Hematopoietic multipotent progenitor cell treated with erythropoietin and hydrocortisone succinate and interleukin-3 and kit ligand, for 8 days (in vitro differentiated cells): Measurements from ENCODE around the gene XYLT1.
"Not testable (repeated sequence)": the region's sequence is repeated elsewhere in the genome, so short reads cannot be mapped to it uniquely, and the experiment has no call there.

Experiments
- DNase-seq: peaks from one replicate; pipeline ENCODE4 v3.0.0-alpha.2; 2015

XYLT1 gene

DNA sequence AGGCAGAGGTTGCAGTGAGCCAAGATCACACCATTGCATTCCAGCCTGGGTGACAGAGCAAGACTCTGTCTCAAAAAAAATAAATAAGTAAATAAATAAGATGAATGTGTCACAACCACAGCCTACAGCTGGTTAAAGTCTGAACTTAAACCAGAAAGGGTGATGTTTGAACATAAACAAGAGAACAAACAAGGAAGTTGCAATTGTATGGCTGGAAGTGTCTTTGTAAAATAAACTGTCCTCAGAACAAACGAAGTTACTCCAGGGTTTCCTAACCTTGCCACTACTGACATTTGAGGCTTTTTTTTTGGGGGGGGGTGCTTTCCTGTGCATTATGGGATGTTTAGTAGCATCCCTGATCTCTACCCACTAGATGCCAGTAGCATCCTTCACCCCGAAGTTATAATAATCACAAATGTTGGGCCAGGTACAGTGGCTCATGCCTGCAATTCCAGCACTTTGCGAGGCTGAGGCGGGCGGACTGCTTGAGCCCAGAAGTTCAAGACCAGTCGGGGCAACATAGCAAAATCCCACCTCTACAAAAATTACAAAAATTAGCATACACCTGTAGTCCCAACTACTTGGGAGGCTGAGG lies 119.2 kb downstream of the XYLT1 start:
- no peak for DNase-seq

DNA sequence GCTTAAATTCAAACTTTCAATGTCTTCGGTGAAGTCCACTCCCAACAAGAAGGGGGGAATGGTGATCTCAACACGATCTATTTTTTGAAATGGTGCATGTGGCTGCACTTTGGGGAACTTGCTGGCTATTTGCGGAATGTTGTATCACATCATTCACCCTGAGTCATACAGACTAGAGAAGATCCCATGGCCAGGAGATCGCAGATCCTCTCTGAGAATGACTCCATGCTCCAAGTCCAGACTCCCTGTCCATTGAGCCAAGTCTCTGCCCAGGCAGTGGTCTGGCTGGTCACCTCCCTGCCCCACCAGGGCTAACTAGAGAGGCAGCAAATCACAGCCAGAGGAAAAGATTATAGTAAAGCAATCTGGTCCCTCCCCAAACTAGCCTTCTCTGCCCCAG lies 120.6 kb downstream of the XYLT1 start:
- no peak for DNase-seq

DNA sequence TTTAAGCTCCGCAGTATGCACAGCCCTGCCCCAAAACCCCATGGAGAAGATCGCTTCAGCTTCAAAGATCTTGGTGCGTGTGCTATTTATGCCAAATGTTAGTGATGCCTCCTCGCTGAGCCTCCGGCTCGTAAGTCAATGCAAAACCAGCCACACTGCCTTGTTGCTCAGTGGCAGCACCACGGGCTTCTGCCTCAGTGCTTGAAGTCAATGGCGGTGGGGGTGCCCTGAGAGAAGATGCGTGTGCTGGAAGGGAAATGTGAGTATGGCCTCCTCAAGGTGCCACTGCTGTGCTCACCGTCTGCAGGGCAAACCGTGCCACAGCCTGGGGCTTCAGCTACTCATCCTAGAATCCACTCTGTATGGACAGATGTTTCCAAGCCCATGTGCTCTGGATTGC lies 121.9 kb downstream of the XYLT1 start:
- no peak for DNase-seq

DNA sequence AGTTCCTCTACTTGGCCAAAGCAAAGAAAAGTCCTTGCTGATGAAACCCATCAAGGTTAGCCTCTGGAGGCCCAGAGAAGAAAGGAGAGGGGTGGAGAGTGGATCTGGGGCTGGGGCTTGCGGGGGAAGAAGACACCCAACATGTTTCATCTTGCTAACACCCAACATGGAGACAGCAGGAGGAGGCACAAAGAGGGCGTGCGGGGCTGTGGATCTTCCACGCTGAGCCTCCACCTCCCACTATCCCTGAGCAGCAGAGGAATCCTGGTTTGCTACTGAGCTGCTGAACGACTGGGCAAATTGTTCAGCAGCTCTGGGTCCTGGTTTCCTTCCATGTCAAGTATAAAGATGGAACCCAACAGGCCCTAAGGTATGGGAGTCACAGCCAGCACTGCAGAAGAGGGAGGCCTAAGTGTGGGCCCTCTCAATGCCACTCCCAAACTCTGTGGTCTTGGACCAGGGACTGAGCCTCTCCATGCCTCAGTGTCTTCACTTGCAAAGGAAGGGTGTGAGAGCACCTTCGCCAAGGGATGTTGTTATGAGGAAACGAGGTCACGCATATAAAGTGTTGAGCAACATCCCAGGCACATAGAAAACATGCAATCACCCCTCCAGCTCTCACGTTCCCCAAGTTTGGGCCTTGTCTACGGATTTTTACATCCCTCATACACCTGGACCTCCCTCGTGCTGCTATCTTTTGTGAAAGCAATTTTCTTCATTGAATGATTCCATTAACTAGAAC lies 122.5 kb downstream of the XYLT1 start:
- no peak for DNase-seq

DNA sequence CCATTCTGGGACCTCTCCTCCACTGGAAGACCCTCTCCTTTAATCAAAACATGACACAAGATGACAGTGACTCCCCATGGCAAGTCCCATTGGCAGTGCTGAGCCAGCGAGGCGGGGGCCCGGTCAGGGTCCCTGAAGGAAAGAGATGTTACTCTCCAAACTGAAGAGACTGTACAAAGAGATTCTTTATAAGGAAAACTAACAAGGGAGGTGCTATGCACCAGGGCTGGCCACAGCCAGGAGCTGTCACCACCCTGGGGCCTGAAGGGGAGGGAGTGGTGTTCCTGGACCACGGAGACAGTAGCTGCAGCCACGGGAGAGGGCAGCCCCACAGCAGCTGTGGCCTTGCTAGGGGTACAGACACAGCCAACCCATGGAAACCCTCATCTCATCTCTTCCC lies 123.1 kb downstream of the XYLT1 start:
- no peak for DNase-seq

DNA sequence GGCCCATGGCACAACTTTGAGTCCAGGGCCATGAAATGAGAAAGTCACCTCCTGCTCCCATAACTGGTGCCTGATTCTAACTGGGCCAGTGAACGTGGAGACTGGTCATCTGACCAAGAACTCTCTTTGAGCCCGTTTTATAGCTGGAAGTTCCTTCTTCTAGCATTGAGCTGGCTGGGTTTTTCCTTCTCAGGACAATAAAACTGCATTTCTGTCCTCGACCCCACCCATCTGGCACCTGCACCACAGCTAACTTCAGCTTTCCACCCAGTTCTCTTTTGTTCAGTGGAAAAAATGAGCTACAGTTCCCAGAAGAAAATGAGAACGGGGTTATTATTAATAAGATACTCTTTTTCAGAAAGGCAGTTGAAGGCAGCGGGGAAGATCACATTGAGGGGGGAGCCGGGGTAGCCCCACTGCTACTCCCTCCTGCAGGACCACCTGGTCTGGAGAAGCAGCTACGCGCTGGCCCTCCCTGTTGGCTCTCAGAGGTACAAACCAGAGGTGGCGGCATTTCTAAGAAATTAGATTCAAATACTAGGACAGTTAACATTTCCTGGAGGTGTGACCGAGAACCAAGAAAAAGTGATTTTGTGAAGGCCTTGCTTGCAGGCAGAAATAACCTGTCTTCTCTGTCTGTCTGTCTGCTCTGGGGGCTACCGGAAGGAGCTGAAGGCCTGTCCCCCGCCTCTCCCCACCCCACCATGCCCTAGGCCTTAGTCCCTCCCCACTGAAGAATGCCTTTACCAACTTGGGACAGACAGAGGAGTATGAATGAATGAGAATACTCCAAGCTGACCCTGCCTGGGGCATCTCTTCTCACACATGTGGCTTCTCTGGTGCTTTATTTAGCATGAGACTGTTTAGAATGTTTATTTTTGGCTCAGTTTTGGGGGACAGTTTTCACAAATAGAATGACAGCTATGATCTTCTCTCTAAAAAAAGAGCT lies 123.9 kb downstream of the XYLT1 start:
- DNase-seq, result no peak

DNA sequence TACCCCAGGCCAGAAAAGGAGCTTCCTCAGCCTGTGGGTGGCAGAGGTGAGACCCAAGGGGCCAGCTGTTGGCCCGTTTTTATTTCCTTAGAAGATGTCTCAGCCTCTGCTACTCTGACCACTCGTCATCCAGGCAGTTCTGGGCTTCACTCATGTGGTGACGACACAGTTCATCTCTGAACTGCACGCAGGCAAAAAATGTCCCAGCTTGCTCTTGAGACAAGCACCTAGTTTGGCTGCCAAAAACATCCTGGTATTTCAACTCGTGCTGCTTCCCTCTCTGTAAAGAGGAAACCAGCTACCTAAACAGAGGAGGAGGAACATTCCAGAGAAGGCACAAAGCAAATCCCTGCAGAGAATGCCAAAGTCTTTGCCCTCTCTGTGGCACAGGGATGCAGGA lies 125.7 kb downstream of the XYLT1 start:
- no peak for DNase-seq

DNA sequence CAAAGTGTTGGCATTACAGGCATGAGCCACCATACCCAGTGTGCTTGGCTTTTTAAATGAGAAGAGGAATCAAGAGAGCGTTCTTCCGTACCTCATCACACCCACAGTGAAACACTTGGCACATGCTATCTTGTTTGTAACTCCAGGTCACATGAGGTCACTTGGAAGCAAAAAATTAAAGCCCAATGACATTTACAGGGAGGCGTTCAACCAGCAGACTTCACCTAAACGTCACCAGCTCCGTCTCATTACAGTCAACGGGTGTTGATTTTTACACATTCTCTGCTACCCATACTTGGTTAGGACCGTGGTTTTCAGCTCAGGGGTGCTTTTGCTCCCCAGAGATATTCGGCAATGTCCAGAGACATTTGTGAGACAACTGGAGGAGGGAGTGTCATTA lies 127.0 kb downstream of the XYLT1 start:
- peak; percentile 31 for DNase-seq

DNA sequence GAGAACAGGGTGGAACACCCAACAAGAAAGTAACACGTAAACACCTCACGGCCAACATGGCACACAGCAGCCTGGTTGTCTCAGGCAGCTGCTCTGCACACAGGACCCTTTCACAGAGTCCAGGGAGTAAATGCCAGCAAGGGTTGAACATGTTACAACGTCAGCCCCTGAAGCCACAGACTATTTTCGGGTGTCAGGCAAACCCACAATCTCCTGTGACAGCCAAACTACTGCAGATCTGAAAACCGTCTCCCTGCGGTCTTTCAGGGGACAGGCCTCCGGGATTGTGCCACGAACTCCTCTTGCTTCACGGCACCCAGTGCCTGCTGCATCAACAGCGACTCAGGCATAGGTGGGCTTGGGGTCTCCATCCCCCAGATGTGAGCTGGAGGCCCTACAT lies 127.7 kb downstream of the XYLT1 start:
- peak; percentile 60 for DNase-seq

DNA sequence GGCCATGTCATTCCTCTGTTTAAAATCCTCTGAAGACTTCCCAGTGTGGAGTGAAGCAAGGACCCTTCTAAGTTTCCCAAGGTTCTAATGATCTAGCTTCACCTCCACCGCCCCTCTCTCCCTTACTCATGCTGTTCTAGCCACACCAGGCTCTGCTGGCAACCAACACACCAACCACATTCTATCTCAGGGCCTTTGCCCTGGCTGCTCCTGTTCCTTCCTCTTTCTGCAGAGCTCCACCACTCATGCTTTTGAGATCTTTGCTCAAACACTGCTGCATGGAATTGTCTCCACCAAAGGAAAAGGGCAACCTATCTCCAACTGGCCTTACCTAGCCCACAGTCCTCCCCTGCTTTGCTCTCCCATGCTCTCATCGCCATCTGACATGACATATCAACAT lies 128.7 kb downstream of the XYLT1 start:
- peak; percentile 36 for DNase-seq

DNA sequence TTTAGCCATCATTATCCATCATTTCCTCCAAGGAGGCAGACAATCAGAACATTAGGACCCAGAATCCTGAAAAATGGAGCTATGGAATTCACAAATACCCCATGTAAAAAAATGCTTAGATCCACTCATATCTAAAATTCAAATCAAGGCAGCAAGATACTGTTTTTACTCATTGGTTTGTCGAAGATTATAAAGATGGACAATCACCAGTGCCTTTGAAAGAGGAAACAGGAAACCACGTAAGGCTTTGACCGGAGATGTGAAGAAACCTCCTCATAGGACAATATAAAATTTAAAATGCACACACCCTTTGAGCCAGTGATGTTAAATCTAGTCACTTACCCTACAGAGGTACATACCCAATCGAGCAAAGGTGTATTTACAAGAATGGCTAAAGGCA lies 130.0 kb downstream of the XYLT1 start:
- DNase-seq, result no peak

DNA sequence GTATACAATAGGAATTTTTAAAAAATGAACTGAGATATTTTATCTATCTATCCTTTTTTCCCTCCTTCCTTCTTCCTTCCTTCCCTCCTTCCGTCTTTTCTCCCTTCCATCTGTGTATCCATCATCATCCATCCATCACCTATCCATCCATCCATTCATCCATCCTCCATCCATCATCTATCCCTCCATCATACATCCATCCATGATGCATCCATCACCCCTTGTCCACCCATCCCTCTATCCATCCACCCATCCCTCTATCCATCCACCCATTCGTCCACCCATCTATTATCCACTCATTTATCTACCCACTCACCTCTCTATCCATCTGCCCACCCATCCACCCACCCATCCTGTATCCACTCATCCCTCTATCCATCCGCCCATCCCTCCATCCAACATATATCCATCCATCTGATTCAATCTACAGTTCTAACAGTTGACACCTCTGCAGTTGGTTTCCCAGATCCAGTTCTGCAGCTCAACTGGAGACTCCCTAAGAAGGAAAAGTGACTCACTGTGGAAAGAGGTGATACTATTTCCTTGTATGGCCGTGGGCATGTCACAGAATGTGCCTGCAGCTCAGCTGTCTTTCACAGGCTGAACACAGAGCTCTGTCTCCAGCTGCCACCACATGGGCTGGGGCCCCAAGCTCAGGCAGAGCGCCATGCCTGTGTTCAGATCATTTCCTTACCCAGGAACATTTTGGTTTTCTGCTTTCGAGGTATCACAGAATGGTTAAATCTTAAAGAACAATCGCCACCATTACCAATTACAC lies 130.8 kb downstream of the XYLT1 start:
- DNase-seq, result no peak

DNA sequence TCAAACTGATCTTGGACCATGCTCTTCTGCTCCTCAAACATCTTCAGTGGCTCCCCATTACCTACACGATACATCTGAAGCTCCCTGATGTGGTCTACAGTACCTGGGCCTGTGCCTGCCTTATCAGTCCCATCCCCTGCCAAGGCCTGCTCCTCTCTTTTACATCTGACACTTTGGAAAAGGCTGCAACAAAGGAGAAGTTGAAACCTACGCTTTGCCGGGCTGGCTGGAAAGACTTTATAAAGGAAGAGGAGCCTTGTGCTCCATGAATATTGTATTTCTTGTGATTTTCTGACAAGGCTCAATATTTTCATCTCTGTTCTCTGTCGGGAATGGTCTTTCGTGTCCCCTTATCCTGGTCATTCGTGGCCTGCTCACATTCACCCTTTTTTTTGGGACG lies 132.5 kb downstream of the XYLT1 start:
- no peak for DNase-seq

DNA sequence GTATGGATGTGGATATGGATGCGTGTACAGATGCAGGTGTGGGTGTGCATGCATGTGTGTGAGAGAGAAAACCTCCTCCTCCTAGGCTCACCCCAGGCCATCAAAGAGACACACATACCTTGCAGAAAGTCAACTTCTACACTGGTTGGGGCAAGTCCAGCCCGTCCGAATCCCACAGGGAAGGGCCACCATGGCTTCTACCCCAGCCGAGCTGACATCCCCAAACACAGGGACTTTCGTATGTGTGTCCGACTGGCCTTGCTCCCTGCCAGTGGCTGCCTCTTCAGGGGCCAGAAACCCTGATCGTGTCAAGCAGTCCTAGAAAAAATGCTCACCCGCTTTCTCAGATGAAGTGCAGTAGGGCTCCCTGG lies 134.2 kb downstream of the XYLT1 start:
- DNase-seq, result no peak

DNA sequence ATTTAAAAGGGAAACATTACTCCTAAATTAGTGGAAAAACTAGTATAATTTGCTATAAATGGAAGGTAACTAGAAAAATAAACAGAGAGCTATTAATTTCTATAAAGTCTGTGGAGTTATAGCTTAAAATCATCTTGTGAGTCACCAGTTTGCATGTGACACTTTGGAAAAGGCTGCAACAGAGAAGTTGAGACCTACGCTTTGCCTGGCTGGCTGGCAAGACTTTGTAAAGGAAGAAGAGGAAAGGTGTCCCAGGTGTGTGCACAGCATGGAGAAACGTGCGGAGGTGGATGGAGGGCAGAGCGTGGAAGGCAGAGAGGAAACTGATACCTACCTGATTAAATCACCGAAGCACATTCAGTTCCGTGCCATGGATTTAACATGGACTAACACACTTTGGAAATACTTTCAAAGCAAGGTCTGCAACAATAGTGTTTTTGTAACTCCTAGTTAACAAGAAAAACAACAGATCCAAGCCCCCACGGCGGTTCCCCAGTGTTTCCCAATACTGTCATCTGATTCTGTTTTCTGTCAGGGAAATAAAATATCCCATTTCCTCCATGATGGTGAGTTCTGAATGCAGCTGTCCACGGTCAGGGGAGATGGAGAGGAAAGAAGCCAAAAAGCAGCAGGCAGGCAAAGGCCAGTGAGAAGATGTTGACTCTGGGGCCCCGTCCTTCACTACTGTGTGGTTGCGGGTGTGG lies 134.8 kb downstream of the XYLT1 start:
- no peak for DNase-seq

DNA sequence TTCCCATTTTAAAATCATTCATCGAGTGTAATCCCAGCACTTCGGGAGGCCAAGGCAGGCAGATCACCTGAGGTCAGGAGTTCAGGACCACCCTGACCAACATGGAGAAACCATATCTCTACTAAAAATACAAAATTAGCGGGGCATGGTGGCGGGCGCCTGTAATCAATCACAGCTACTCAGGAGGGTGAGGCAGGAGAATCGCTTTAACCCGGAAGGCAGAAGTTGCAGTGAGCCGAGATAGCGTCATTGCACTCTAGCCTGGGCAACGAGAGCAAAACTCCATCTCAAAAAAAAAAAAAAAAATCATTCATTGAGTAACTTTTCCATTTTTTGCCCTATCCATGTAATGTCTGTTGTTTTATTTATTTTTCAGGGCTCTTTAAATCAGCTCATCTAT lies 135.4 kb downstream of the XYLT1 start:
- DNase-seq, result not testable (repeated sequence)

DNA sequence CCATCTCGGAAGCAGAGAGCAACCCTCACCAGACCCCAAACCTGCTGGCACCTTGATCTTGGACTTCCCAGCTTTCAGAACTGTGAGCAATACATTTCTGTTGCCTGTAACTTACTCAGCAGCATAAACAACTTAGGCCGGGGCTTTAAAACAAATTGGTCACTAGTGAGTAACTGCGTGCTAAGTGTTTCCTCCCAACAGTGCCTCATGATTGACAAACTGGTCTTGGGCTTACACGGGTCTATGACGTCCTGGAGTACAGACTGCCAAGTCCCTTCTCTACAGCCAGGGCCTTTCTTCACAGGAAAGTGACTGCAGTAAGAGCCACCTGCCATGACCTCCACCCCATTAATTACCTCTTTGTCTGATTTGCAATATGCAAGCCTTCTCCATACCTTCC lies 136.7 kb downstream of the XYLT1 start:
- no peak for DNase-seq

DNA sequence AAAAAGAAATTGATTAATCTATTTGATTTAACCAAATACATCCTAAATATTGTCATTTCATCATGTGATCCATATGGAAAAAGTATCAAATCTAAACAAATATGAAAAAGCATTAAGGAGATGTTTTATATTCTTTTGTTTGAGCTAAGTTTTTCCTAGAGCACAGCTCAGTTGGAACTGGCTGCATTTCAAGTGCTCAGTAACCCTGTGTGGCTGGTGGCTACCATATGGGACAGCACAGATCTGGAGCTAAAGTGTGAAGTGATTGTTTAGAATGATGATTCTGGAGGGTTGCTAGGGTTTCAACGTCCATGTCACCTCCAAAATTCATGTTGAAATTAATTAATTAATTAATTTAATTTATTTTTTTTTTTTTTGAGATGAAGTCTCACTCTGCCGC lies 137.5 kb downstream of the XYLT1 start:
- no peak for DNase-seq

DNA sequence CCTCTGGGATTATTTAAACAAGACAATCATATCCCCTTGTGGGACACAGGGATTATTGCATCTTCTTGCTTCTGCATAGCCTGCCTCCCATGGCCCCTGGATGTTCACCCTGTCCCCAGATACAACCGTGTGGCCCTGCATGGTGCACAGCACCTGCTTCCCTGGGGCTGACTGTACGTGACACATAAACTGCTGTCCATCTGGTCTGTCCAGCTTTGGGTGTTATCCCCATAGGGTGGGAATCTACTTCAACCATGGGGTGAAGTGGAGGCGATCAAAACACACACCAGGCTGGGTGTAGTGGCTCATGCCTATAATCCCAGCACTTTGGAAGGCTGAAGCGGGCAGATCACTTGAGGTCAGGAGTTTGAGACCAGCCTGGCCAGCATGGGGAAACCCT lies 138.8 kb downstream of the XYLT1 start:
- DNase-seq, result no peak

DNA sequence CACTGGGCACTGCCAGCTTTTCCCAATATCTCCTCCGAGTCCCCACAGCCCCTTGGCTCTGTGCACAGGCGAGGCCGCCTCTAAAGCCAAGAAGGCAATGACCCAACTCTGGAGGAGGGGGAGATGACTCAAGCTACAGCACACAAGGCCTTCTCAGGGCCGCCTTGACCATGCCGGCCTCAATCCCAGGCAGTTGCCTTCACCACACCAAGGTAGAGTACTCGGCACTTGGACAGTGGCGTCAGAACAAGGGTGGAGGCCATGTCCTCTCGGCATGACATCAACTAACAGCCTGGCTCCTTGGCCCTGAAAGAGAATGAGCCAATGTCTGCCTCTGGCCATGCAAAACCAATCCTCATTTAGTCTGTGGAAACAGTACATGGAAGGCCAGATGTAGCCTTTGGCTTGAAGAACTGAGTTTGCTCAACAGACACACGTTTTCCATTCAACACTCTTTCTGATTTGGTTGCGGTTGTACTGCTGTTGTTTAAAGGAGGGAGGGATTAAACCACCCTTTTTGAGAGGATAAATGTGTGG lies 139.6 kb downstream of the XYLT1 start:
- DNase-seq, result no peak

DNA sequence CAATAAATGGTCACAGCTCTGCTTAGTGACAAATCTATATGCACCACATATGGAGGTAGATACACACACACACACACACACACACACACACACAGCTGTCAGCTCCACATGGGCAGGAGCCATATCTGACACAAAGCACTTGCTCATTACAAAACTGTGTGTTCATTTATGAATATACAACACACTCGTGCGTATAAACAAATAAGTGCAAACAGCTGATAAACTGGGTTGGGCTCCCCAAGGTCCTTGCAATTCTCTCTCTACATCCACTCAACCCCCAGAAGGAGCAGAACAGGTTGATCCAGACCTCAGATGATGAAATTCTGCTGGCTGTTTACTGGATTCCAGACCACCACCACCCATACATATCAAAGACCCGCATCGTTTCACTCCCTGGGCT lies 140.7 kb downstream of the XYLT1 start:
- no peak for DNase-seq

DNA sequence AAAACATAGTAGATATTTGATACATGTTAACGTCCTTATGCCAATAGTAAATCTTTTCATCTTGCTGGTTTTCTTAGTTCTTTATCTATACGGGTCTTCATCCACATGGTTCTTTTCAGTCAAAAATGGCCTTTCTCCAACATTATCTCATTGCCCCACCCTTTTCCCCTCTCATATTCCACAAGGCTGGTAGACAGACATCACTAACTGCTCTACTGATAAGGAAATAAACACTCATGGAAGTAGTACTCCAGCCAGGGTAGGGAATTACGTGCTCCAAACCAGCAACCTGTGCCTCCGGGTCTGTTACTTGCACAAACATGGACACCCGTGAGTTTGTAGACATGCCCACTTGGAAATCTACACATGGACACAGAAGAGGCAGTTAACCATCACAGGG lies 141.4 kb downstream of the XYLT1 start:
- DNase-seq, result no peak
